GM18909 (cell line): ENCODE data around the gene ALDH3A2.
"Not testable (repeated sequence)": the region's sequence is repeated elsewhere in the genome, so short reads cannot be mapped to it uniquely, and the experiment has no call there.

Experiments
- ATAC-seq: cut with Tn5 transposase; IDR thresholded peaks from one replicate; pipeline ENCODE4 v1.9.1; 2021; ENCODE audit warnings: mild to moderate bottlenecking; ENCODE audit not compliant: unreplicated experiment, poor library complexity

The ALDH3A2 gene

DNA sequence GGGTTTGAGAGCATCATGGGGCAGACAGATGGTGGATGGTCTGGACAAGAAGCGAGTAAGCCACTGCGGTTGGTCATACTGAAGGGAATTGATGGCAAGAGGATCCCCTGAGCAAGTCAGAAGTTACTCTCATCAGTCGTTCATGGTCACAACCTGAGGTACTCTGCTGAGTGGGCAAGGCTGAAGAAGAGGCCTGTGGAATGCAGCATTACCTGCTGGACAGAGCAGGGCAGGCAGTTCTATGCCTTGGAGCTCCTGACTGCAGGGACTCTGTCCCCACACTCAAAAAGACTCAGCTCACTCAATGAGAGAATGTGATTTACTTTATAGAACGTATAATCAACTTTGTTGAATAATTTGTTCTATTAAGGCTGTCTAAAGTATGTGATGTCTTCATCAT lies 28.3 kb downstream of the ALDH3A2 start:
- ATAC-seq = no peak

DNA sequence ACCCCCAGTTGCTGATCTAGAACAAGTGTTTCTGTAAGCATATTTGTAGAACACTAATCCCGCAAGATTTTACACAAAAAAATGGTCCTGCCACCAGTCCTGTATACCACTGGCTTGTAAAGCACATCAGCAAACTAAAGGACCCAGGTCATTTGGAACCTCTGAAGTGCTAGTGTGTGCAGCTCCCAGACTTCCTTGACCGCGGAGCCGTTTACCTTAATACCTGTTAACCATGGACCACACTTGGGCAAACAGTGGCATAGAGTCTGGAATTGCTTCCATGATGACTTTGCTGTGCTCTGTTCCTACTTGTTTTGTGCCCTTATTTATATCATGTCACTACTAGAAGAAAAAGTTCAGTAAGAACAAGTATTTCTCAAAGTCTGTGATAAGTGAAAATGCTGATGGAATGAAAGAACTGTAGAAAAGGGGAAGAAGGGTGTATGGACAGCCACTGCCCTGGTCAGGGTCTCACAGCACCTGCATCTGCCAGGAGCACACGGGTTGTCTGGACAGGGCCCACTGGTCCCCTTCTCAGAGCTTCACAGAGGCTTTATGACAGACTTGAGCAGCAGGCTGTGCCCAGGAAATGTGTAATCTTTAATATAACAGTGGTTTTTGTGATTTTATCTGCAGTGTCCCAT lies 29.3 kb downstream of the ALDH3A2 start:
- no peak for ATAC-seq

DNA sequence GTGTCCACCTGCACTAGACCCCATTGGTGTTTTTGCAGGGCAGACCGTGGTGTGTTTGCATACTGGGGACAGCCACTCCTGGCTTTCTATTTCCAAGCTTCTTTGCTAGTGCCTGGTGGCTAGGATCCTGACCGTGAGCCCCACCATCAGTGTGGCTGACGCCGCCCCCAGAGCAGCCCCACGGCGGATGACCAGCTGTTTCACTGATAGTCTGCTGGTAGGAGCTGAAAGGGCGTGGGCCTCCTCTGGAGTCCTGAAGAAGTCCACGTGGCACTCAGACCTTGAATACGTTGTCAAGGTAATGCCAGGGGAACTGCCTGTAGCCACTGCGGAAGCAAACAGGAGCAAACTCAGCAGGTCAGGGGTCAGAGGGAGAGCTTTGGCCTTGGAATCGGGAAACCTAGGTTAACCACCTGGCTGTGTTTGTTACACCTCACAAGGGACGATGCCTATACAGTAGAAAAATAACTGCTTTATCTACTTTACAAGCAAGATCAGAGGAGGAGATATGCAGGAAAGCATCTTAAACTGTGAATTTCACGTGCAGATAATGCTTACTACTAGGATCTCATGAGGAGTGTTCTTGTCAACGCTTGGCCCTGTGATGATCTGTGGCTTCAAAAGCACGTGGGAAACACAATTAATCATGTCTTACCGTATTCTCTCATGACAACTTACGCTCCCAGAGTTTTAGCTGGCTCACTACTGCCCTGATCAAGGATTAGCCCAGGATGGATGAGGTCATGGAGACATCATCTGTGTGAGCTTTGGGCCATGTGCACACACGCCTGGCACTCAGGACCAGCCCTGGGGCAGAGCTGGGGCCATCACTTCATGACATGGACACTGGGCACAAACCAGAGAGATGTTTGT lies 30.3 kb downstream of the ALDH3A2 start:
- no peak for ATAC-seq

DNA sequence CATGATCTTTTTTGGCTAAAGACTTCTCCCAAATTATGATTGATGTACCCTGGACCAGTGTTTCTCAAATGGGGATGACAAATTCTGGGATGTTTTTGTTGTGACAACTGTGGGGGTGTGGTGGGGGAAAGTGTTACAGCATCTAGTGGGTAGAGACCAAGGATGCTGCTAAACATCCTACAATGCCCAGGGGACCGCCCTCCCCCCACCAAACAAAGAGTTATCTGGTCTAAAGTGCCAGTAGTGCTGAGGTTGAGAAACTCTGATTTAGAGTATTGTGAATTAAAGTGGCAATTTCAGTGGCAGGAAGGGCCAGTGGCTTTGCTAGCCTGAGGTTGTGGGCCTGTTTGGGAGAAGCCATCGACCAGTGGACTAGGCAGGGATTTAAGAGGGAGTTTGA lies 34.6 kb downstream of the ALDH3A2 start:
- no peak for ATAC-seq

DNA sequence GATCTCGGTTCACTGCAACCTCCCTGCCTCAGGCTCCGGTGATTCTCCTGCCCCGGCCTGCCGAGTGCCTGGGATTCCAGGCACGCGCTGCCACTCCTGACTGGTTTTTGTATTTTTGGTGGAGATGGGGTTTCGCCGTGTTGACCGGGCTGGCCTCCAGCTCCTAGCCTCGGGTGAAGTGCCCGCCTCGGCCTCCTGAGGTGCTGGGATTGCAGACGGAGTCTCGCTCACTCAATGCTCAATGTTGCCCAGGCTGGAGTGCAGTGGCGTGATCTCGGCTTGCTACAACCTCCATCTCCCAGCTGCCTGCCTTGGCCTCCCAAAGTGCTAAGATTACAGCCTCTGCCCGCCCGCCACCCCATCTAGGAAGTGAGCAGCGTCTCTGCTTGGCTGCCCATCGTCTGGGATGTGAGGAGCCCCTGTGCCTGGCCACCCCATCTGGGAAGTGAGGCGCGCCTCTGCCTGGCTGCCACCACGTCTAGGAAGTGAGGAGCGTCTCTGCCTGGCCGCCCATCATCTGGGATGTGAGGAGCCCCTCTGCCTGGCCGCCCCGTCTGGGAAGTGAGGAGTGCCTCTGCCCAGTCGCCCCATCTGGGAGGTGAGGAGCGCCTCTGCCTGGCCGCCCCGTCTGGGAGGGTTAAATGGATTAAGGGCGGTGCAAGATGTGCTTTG lies 36.5 kb downstream of the ALDH3A2 start:
- not testable (repeated sequence) for ATAC-seq

DNA sequence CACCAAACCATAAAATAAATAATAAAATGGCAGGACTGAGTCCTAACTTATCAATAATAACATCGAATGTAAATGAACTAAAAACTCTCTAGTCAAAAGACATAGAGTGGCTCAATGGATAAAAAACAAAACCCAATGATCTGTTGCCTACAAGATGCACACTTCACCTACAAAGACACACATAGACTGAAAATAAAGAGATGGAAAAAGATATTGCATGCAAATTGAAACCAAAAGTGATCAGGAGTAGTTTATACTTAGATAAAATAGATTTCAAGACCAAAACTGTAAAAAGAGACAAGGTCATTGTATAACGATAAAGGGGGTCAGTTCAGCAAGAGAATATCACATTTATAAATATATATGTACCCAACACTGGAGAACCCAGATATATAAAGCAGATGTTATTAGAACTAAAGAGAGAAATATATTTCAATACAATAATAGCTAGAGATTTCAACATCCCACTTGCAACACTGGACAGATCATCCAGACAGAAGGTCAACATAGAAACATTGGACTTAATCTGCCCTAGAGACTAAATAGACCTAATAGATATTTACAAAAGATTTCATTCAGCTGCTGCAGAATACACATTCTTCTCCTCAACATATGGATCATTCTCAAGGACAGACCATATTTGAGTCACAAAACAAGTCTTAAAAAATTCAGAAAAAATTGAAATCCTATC lies 38.0 kb downstream of the ALDH3A2 start:
- ATAC-seq = no peak

DNA sequence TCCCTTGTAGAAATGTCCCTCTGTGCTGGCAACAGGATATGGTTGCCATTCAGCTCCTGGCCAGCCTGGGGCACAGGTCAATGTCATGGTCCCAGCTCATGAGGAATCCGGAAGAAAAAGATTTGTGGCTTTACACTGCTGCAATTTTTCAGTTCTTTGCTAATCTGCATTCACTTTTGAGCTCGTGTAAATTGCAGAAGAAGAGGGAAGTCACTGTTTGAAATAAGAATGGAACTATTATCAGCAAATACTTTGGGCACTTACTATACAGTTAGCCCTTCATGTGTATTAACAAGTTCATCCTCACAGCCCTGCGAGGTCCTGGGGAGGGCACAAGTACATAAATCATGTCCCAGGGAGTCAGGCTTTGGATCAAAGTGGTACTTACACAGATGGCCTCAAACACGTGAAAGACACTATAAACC lies 53.7 kb downstream of the ALDH3A2 start:
- ATAC-seq = no peak

DNA sequence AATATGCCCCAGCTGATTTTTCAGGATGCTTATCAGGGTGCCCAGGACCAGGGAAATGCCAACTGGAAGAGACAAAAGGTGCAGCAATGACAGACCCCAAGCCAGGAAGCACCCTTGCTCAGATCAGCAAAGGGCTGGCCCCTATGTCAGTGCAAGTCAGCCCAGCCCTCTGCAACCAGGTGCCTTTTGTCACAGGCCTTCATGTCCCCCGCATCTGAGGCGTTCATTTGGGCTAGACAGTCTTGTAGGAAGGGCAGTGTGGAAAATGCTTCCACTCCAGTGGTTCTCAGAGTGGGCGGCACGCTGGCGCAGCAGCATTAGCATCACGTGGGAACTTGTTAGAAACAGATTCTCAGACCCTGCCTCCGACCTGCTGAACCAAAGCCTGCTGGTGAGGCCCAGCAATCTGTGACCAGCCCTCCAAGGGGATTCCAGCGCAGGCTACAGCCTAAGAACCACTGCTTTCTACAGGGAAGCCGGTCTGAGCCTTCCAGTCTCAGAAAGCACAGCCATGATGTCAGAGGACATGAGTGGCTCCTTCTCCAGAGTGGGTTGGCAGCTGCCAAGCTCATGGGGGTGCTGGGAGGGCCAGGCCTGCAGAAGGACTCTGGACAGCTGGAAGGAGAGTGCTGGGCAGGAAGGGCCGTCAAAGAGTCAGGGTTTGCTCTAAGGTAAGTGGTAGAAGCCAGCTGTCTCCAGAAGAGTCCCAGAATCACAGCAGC lies 54.7 kb downstream of the ALDH3A2 start:
- no peak for ATAC-seq

DNA sequence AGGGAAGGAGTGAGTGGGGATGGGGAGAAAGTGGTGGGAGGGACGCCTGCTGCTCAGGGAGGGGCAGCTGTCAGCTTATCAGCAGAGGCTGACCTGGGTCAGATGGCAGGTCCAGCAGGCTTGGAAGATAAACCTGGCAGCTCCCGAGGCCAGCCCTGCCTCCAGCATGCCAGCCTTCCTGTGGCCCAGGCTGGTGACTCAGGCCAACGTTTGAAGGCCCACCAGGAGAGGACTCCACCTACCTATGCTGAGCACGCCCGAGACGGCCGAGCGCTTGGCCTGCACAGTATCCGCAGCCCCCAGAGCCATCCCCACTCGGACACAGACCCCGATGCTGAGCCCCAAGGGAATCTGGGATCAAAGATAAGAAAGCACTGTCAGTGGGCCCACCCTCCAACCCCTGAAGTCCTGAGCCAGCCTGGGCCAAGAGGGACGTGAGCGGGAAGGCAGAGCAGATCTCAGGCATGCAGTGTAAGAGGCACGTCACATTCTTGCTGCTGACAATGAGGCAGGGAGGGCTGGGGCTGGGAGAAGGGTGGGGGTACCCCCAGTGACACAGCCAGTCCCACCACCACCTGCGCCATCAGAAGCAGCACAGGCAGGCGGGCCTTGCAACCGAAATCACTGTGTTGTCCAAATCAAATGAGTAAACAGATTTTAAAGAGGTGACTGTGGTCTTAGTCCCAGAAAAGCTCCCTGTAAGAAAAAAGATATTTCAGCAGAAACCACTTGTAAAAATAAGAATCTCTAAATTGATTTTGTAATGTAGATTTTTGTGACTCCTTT lies 55.5 kb downstream of the ALDH3A2 start:
- no peak for ATAC-seq

DNA sequence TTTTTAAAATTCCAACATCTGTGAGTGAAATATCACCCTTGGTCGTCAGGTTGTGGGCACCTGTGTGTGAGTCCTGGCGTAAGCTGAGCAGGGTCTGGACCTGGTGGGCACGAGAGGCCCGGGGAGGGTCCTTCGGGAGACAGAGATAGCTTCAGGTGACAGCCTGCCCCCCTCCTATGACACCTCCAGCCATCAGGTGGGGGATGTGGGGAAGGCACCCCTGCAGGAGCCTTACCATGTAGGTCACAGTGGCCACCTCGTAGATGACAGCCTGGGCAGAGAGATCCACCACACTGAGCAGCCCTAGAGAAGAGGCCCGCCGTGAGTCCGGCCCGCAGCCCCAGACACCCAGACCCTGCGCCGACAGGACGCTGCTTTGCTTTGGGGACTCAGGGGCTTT lies 56.6 kb downstream of the ALDH3A2 start:
- no peak for ATAC-seq

DNA sequence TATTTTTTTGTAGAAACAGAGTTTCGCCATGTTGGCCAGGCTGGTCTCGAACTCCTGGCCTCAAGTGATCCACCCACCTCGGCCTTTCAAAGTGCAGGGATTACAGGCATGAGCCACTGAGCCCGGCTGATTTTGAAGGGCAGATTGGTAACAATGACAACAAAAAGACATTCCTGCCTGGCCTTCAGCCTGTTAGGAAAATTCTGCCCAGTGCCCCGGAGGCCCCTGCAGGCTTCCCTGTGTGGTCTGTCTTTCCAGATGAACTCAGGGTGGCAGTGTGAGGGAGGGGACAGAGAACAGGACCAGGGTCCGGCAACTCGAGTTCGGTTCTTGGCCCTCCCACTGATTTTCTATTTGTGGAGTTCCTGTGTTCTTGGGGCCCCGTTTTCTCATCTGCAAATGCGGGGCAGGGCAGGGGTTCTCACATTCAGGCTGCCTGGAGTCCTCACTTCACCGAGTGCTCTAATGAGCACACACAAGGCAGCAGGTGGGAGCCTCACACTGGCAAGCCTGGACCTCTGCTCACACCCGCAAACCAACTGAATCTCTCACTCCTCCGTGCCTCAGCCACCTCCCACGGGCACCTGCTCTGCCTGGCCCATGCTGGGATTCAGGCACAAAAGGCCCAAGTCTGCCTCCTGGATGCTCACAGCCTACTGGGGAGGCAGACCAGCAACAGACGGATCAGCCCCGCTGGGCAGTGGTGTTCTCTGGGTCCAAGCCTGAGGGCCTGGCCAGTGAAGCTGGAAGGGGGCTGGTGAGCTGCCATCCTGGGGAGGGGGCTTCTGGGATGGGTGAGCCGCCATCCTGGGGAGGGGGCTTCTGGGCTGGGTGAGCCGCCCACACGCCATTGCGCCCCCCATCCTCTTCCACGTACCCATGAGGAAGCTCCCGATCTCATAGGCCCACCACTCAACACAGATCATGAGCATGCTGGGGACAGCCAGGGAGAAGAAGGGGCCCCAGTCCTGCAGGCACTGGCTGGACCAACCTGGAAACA lies 57.5 kb downstream of the ALDH3A2 start:
- ATAC-seq = no peak

DNA sequence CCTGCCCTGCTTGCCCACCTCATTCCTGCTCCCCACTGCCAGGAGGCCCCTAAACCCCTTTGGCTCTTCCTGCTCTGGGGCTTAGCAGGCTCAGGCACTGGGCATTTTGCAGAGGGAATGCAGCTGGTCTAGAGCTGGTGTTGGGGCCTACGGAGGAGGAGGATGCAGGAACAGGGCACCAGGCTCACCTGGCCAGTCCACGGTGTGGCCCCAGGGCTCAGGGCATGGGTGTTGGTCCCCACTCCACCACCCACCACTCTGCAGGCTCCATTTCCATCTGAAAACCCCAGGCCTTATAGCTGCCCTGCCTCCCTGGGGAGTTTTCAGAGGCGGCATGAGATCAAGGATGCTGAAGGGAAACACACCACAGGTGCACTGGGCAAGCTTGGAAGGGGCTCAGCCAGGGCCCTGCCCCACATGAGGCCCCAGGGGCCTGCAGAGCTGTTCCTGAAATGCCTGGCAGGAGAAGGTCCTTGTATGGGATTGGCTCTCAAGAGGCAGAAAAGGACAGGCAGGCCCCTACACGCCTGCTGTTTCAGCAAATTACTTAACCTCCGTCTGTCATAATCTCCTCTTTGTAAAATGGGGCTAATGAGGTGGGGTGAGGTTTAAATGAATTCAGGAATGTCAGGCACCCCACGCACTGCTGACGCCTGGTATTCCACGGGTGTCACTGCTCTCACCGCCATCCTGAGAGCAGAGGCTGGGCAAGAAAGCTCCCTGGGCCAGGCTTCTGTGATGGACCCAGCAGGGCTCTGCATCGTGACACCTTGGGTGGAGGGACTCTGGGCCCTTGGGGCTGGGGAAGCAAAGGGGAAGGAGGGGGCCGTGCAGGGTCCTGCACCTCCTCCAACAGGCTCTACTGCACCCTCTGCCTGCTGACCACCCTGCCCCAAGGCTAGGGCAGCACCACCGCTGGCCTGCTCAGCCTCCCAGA lies 58.5 kb downstream of the ALDH3A2 start:
- ATAC-seq = no peak

DNA sequence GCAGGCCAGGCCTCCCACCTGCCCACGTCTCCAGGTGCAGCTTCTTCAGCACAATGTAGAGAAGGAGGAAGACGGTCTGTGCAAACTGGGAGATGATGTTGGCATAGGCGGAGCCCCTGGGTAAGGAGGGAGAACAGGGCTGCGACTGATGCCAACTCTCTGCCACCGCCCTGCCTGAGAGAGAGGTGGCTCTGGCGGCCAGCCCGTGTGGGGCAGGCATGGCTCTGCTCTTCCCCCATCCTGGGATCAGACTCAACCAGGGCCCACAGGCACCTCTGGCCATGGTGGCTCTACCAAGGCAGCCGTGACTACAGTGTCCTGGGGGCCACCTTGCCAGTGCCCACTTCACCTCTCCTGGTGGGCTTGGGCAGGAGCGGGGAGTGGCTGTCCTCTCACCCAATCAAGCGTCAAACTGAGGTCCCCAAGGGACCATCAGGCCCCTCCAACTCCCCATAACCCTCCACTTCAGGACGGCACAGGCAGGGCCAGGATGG lies 59.2 kb downstream of the ALDH3A2 start:
- ATAC-seq = no peak

DNA sequence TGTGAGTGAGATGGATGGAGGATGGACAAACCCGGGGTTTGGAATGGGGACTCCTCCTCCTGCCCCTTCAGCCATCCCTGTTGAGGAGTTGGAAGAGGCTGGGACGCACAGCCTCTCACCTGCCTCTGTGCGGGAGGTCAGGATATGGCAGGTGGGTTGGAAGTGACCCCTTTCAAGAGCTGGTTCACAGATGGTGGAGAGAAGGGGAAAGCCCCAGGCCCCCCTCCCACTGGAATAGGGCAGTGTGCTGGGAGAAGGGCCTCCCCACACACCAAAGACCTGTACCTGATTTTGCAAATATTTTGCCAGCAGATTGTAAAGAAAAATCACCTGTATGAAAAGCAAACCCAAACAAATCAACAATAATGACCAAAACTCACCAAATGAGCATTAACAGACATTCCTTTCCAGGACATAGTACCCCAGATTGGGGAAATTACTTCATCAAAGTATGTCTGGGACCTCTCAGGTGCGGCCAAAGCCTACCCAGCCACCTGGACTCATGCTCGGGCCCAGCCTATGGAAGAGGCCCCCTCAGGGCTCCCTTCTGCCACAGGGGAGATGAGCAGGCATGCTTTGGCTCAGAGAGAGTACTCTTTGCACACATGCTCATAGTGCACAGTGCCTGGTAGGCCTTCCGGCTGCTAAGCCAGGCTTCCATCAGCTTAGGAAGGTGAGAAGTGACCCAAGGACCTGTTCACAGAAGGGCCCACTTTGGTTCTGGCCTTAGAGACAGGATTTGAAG lies 60.1 kb downstream of the ALDH3A2 start:
- ATAC-seq = no peak

DNA sequence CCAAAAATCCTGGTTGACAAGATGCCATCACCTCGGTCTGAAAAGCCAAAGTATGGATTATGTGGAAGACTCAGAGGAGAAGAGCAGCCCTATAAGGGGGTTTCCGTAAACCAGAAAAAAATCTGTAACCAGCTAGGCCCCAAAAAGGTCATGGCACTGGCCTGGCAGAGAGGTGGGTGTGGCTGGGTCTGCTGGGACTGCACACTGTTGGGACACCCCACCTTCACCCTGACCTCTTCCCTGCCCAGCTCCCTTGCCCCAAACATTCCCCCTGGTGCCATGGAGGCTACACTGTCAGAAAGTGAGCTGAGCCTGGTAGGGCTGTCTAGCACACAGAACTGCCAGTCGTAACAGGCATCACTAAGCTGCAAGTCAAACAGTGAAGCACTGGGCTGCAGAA lies 61.3 kb downstream of the ALDH3A2 start:
- no peak for ATAC-seq

DNA sequence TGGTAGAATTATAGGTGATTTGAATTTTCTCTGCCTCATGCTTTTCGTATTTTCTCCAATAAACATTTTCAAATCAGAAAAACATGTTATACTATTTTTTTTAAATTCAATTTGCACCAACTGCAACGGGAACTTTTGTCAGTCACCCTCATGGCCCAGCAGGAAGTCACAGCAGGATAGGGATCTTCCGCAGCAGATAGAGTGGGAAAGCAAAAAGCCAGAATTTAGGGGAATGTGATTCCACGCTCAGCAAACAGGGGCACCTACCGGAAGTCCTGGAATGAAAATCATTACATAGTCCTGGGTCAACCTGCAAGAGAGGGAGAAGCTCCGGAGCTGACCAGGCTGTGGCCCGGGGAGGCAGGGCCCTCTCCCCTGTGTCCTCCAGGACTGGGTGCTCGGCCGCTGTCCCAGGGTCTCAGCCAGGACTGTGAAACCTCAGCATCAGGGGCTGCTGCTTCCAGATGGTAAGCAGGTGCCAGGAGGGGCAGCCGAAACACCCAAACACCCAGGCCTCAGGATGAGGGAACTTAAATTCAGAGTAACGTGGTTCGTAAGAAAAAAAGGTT lies 64.0 kb downstream of the ALDH3A2 start:
- no peak for ATAC-seq
